B cell (primary cell): Measurements from ENCODE around the gene KCNH1. TPM values are rescaled to one million over a fixed set of nuclear protein-coding genes. Genes with fewer than 3 reads are reported as not detected.

Experiments used
- ATAC-seq: fragments of 200-7000 bp; cut with Tn5 transposase; one replicate; pipeline ENCODE4 v1.10.0; 2021; ENCODE audit warnings: low read depth, mild to moderate bottlenecking, moderate number of reproducible peaks, moderate library complexity
- CTCF ChIA-PET: fragments of 350-600 bp; sonication (Branson Sonifier 250); formaldehyde crosslinking; loops from one replicate; lab custom pipeline; 2021; ENCODE audit warnings: antibody characterized with exemption, inconsistent platforms; lab: Charles Lee
- POLR2A ChIA-PET: fragments of 350-600 bp; sonication (Branson Sonifier 250); formaldehyde crosslinking; loops from one replicate; lab custom pipeline; 2021; ENCODE audit warnings: antibody characterized with exemption; lab: Charles Lee
- DNase-seq: peaks from one replicate; pipeline ENCODE4 v3.0.0; 2013
- H2AFZ ChIP-seq: 2 replicates; pipeline ENCODE4 v1.6.1; 2012; ENCODE audit warnings: mild to moderate bottlenecking, low read depth, low read length; ENCODE audit not compliant: insufficient read depth, poor library complexity, severe bottlenecking
- H3K27ac ChIP-seq, 2 donors: 1 replicate in 1 of 2; 2 replicates in 1 of 2; pipeline ENCODE4 v1.5.1; 2012 to 2013; ENCODE audit warnings: low read length in 2 of 2, mild to moderate bottlenecking in 2 of 2, moderate library complexity in 1 of 2
- H3K27me3 ChIP-seq, 4 experiments: fragments of 200-600 bp in 1 of 4; sonication (generic) in 1 of 4; replicated peaks in 1 of 4; 1 replicate in 2 of 4; 2 replicates in 2 of 4; pipeline versions ENCODE4 v1.6.1 to v1.7.0; 2013 to 2016; ENCODE audit warnings: low read length in 3 of 4, mild to moderate bottlenecking in 2 of 4, mixed read lengths in 1 of 4, moderate library complexity in 1 of 4; ENCODE audit not compliant: insufficient read depth in 4 of 4, control insufficient read depth in 3 of 4; ENCODE audit errors: control extremely low read depth in 1 of 4
- H3K36me3 ChIP-seq, 2 experiments: replicated peaks in 1 of 2; 1 replicate in 1 of 2; 2 replicates in 1 of 2; pipeline versions ENCODE4 v1.6.1 to v1.7.1; 2013; ENCODE audit warnings: low read length in 1 of 2; ENCODE audit not compliant: insufficient read depth in 2 of 2, control insufficient read depth in 1 of 2; ENCODE audit errors: control extremely low read depth in 1 of 2, extremely low read depth in 1 of 2
- H3K4me1 ChIP-seq, 2 donors: fragments of 200-600 bp in 1 of 2; sonication (generic) in 1 of 2; 1 replicate in 1 of 2; 2 replicates in 1 of 2; pipeline versions ENCODE4 v1.5.1 to v1.6.1; 2013 to 2017; ENCODE audit warnings: low read length in 2 of 2; ENCODE audit not compliant: control insufficient read depth in 2 of 2, insufficient read depth in 2 of 2
- H3K4me2 ChIP-seq: replicated peaks from 2 replicates; pipeline ENCODE3; 2012; ENCODE audit warnings: mild to moderate bottlenecking, low read depth, low read length; ENCODE audit not compliant: poor library complexity, severe bottlenecking
- H3K4me3 ChIP-seq, 5 experiments: fragments of 200-600 bp in 1 of 5; sonication (generic) in 1 of 5; 1 replicate in 3 of 5; 2 replicates in 2 of 5; pipeline versions ENCODE4 v1.5.1 to v1.7.0; 2011 to 2016; ENCODE audit warnings: low read length in 4 of 5, mild to moderate bottlenecking in 4 of 5, low read depth in 2 of 5, control low read depth in 1 of 5, moderate library complexity in 1 of 5; ENCODE audit not compliant: insufficient read depth in 1 of 5; ENCODE audit errors: control extremely low read depth in 1 of 5, extremely low read depth in 1 of 5
- H3K79me2 ChIP-seq: fragments of 200-600 bp; sonication (generic); one replicate; pipeline ENCODE4 v1.6.0; 2016; ENCODE audit warnings: low read length; ENCODE audit not compliant: control insufficient read depth, insufficient read depth
- H3K9ac ChIP-seq: fragments of 200-600 bp; sonication (generic); 2 replicates; pipeline ENCODE4 v1.6.1; 2017; ENCODE audit warnings: mild to moderate bottlenecking, low read length, moderate library complexity
- H3K9me3 ChIP-seq, 3 donors: one replicate each; pipeline versions ENCODE4 v1.6.1 to v1.7.1; 2013; ENCODE audit warnings: low read length in 2 of 3; ENCODE audit not compliant: control insufficient read depth in 2 of 3, insufficient read depth in 1 of 3; ENCODE audit errors: control extremely low read depth in 1 of 3
- H4K20me1 ChIP-seq: 2 replicates; pipeline ENCODE4 v1.6.0; 2012; ENCODE audit warnings: mild to moderate bottlenecking, low read length; ENCODE audit not compliant: insufficient read depth, control insufficient read depth, poor library complexity, severe bottlenecking
- H3K27ac Mint-ChIP-seq: one replicate; pipeline ENCODE4 v1.8.0; 2021; ENCODE audit warnings: mixed read lengths
- H3K27me3 Mint-ChIP-seq: one replicate; pipeline ENCODE4 v1.8.0; 2021; ENCODE audit warnings: mixed read lengths
- H3K4me1 Mint-ChIP-seq: one replicate; pipeline ENCODE4 v1.8.0; 2021; ENCODE audit warnings: mixed read lengths
- H3K4me3 Mint-ChIP-seq: one replicate; pipeline ENCODE4 v1.8.0; 2021; ENCODE audit warnings: mixed read lengths
- H3K9me3 Mint-ChIP-seq: one replicate; pipeline ENCODE4 v1.8.0; 2022; ENCODE audit warnings: mixed read lengths; ENCODE audit not compliant: insufficient read depth
- CTCF ChIP-seq: fragments of 200-600 bp; IDR thresholded peaks from one replicate; pipeline ENCODE4 v1.8.0; 2022; ENCODE audit warnings: antibody characterized with exemption, mild to moderate bottlenecking
- EZH2 ChIP-seq: IDR thresholded peaks from 2 replicates; pipeline ENCODE4 v1.6.1; 2012; ENCODE audit warnings: borderline replicate concordance, low read depth, mild to moderate bottlenecking, moderate library complexity, low read length; ENCODE audit not compliant: insufficient read depth, poor library complexity, severe bottlenecking
- WGBS: methylation state at CpG from one replicate; pipeline ENCODE4 v1.1.5; 2013; ENCODE audit warnings: missing lambda C conversion rate; ENCODE audit not compliant: insufficient coverage; 5-methylcytosine and 5-hydroxymethylcytosine counted together
- intact Hi-C: fragments of 100-400 bp; cut with micrococcal nuclease; formaldehyde crosslinking; loops from one replicate; pipeline ENCODE4 v1.10.0; 2022
- polyA plus RNA-seq: library from polyadenylated mRNA; depleted of rRNA; stranded (reverse); fragments of >200 nt; gene quantifications from 2 replicates; pipeline ENCODE4 v1.2.3, GENCODE V29; 2012
- total RNA-seq, 2 donors: library from RNA; stranded (reverse); fragments of 120-200 nt in 1 of 2; gene quantifications; 1 replicate in 1 of 2; 2 replicates in 1 of 2; pipeline versions ENCODE4 v1.2.3 to v1.2.4, GENCODE V29; 2013 to 2022

KCNH1 gene
- total and polyA plus RNA-seq, 2 donors (not counting 1 experiment from before 2014, with no cell fraction given): not detected

DNA sequence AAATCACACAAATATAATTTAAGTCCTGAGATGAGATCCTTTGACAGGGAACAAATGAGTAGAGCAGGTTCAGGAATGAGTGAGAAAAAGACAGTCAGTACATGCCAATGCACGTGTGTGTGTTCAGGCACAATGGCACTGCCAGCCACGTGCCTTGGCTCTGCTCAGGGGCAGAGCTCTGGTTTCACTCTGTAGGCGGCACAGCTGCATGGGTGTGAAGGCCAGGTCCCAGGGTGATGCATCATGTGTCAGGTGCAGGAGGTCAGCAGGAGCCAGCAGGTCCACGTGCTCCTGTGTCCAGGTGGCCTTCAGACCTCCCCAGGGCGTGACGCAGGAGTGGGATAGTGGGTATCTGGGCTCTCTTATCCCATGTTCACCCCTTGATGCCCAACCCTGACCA, 386.1 kb downstream of the KCNH1 start:
- CTCF ChIA-PET: no interaction called here
- ATAC-seq (no peak), DNase-seq (no peak)
- no peaks in the 10 kb centered on the region for H3K36me3 ChIP-seq
- TF ChIP-seq EZH2: no peak
- no peak for TF ChIP-seq CTCF
- no peak overlapping the region for H3K4me3 Mint-ChIP-seq
- H3K27me3 ChIP-seq: peaks cover 0 to 3% (median 0%) of the 10 kb centered on the region in 4 experiments
- 75% methylated on average over 6 of the region's 6 CpGs for WGBS
- H3K4me1 ChIP-seq: no peaks in the 10 kb centered on the region
- H3K27ac Mint-ChIP-seq: no peak overlapping the region
- H3K4me3 ChIP-seq: no peak overlapping the region
- POLR2A ChIA-PET: no interaction called here
- H3K9me3 ChIP-seq: no peaks in the 10 kb centered on the region
- no peaks in the 10 kb centered on the region for H3K4me1 Mint-ChIP-seq
- H3K4me2 ChIP-seq: no peak overlapping the region
- intact Hi-C loops: no loop called here
- H3K9ac ChIP-seq: no peak overlapping the region
- no peaks in the 10 kb centered on the region for H3K9me3 Mint-ChIP-seq
- H4K20me1 ChIP-seq: no peaks in the 10 kb centered on the region
- no peak overlapping the region for H2AFZ ChIP-seq
- H3K27me3 Mint-ChIP-seq: peaks cover 13% of the 10 kb centered on the region
- H3K27ac ChIP-seq: no peak overlapping the region
- H3K79me2 ChIP-seq: no peaks in the 10 kb centered on the region

- Mint-ChIP-seq H3K4me1 (no peaks in the 10 kb centered on the region), H3K4me3 (no peak overlapping the region), H3K27me3 (peaks cover 13% of the 10 kb centered on the region), H3K9me3 (no peaks in the 10 kb centered on the region), H3K27ac (no peak overlapping the region)
- TF ChIP-seq EZH2 (no peak), CTCF (no peak)
- ChIA-PET CTCF (no interaction called here), POLR2A (no interaction called here)
- H3K4me3 ChIP-seq: no peak overlapping the region
- H3K27me3 ChIP-seq: peaks cover 0 to 3% (median 0%) of the 10 kb centered on the region in 4 experiments
- no peaks in the 10 kb centered on the region for H3K9me3 ChIP-seq
- whole genome bisulfite sequencing: 94% methylated on average over 3 of the region's 3 CpGs
- H3K9ac ChIP-seq: no peak overlapping the region
- H3K36me3 ChIP-seq: no peaks in the 10 kb centered on the region
- H2AFZ ChIP-seq: no peak overlapping the region
- no peak overlapping the region for H3K27ac ChIP-seq
- no peaks in the 10 kb centered on the region for H3K79me2 ChIP-seq
- H3K4me1 ChIP-seq: no peaks in the 10 kb centered on the region
- no peaks in the 10 kb centered on the region for H4K20me1 ChIP-seq
- no peak overlapping the region for H3K4me2 ChIP-seq
- no peak for DNase-seq
- intact Hi-C loops: no loop called here
- ATAC-seq: no peak
These were observed 386.8 kb downstream of the KCNH1 start for GRCh38 chr1:210747112-210747511.
